CD14-positive monocyte (primary cell): ENCODE measurements around the gene LRRC4C. TPM values are rescaled to one million over a fixed set of nuclear protein-coding genes. Genes with fewer than 3 reads are reported as not detected.

Experiments used
- DNase-seq, 3 donors: peaks; one replicate each; pipeline ENCODE4 v3.0.0-alpha.2; 2011 to 2022
- H2AFZ ChIP-seq: 2 replicates; pipeline ENCODE4 v1.6.0; 2012; ENCODE audit warnings: mild to moderate bottlenecking, low read depth, low read length, inconsistent platforms; ENCODE audit not compliant: insufficient read depth, poor library complexity, severe bottlenecking
- H3K27ac ChIP-seq, 2 donors: 1 replicate in 1 of 2; 2 replicates in 1 of 2; pipeline ENCODE4 v1.5.1; 2012 to 2013; ENCODE audit warnings: low read length in 2 of 2, control low read depth in 1 of 2, inconsistent platforms in 1 of 2, low read depth in 1 of 2, mild to moderate bottlenecking in 1 of 2
- H3K27me3 ChIP-seq, 2 donors: one replicate each; pipeline versions ENCODE4 v1.6.0 to v1.6.1; 2011 to 2013; ENCODE audit warnings: low read length in 2 of 2; ENCODE audit not compliant: control insufficient read depth in 2 of 2, insufficient read depth in 2 of 2
- H3K36me3 ChIP-seq, 2 donors: replicated peaks in 1 of 2; 1 replicate in 1 of 2; 2 replicates in 1 of 2; pipeline versions ENCODE4 v1.5.1 to v1.6.1; 2012 to 2013; ENCODE audit warnings: low read length in 2 of 2, control low read depth in 1 of 2, inconsistent platforms in 1 of 2, mild to moderate bottlenecking in 1 of 2; ENCODE audit not compliant: insufficient read depth in 2 of 2, control insufficient read depth in 1 of 2
- H3K4me1 ChIP-seq, 2 donors: 1 replicate in 1 of 2; 2 replicates in 1 of 2; pipeline versions ENCODE4 v1.5.1 to v1.6.1; 2012 to 2013; ENCODE audit warnings: low read length in 2 of 2, control low read depth in 1 of 2, inconsistent platforms in 1 of 2, mild to moderate bottlenecking in 1 of 2, moderate library complexity in 1 of 2; ENCODE audit not compliant: insufficient read depth in 2 of 2, control insufficient read depth in 1 of 2
- H3K4me2 ChIP-seq: replicated peaks from 2 replicates; pipeline ENCODE3; 2012; ENCODE audit warnings: low read length, moderate library complexity, mild to moderate bottlenecking; ENCODE audit not compliant: poor library complexity, severe bottlenecking; ENCODE audit errors: extremely low read depth
- H3K4me3 ChIP-seq, 3 experiments: fragments of 200-600 bp in 1 of 3; sonication (generic) in 1 of 3; replicated peaks in 1 of 3; 1 replicate in 2 of 3; 2 replicates in 1 of 3; pipeline ENCODE4 v1.5.1; 2011 to 2013; ENCODE audit warnings: low read length in 3 of 3, mild to moderate bottlenecking in 3 of 3, control low read depth in 2 of 3, low read depth in 2 of 3, inconsistent platforms in 1 of 3, moderate library complexity in 1 of 3
- H3K79me2 ChIP-seq: 2 replicates; pipeline ENCODE4 v1.6.0; 2012; ENCODE audit warnings: mild to moderate bottlenecking, control low read depth, inconsistent platforms, low read length, moderate library complexity; ENCODE audit not compliant: insufficient read depth
- H3K9ac ChIP-seq: 2 replicates; pipeline ENCODE4 v1.6.0; 2017; ENCODE audit warnings: low read length, mild to moderate bottlenecking; ENCODE audit not compliant: insufficient read depth, poor library complexity, severe bottlenecking
- H3K9me3 ChIP-seq, 2 donors: replicated peaks in 1 of 2; 1 replicate in 1 of 2; 2 replicates in 1 of 2; pipeline versions ENCODE4 v1.5.1 to v1.6.1; 2012 to 2013; ENCODE audit warnings: low read length in 2 of 2, control low read depth in 1 of 2; ENCODE audit not compliant: control insufficient read depth in 1 of 2, insufficient read depth in 1 of 2
- H4K20me1 ChIP-seq: 2 replicates; pipeline ENCODE4 v1.6.0; 2012; ENCODE audit warnings: mild to moderate bottlenecking, low read length, control low read depth, moderate library complexity; ENCODE audit not compliant: insufficient read depth
- H3K27ac Mint-ChIP-seq, 7 donors: one replicate each; pipeline ENCODE4 v1.8.0; 2020; ENCODE audit warnings: mild to moderate bottlenecking in 7 of 7, mixed read lengths in 7 of 7, moderate library complexity in 6 of 7, inconsistent platforms in 2 of 7
- H3K27me3 Mint-ChIP-seq, 3 donors: one replicate each; pipeline ENCODE4 v1.8.0; 2021 to 2022; ENCODE audit warnings: low read depth in 3 of 3, mild to moderate bottlenecking in 3 of 3, mixed read lengths in 3 of 3, moderate library complexity in 3 of 3, inconsistent platforms in 1 of 3
- H3K36me3 Mint-ChIP-seq, 2 donors: one replicate each; pipeline ENCODE4 v1.8.0; 2020; ENCODE audit warnings: mixed read lengths in 2 of 2, inconsistent platforms in 1 of 2, mild to moderate bottlenecking in 1 of 2
- H3K4me1 Mint-ChIP-seq: one replicate; pipeline ENCODE4 v1.8.0; 2020; ENCODE audit warnings: mild to moderate bottlenecking, mixed read lengths
- H3K4me3 Mint-ChIP-seq, 2 donors: one replicate each; pipeline ENCODE4 v1.8.0; 2020; ENCODE audit warnings: mild to moderate bottlenecking in 2 of 2, mixed read lengths in 2 of 2, moderate library complexity in 1 of 2
- H3K9me3 Mint-ChIP-seq, 7 donors: one replicate each; pipeline ENCODE4 v1.8.0; 2020 to 2022; ENCODE audit warnings: mixed read lengths in 7 of 7, mild to moderate bottlenecking in 6 of 7, moderate library complexity in 6 of 7, inconsistent platforms in 2 of 7
- whole genome bisulfite sequencing: methylation state at CpG from one replicate; pipeline ENCODE4 v1.1.5; 2013; ENCODE audit warnings: missing lambda C conversion rate; ENCODE audit not compliant: insufficient coverage; 5-methylcytosine and 5-hydroxymethylcytosine counted together
- intact Hi-C, 2 donors: fragments of 100-400 bp; cut with micrococcal nuclease; formaldehyde crosslinking; loops; one replicate each; pipeline versions ENCODE4 v1.15.0 to v1.15.1; 2023
- polyA plus RNA-seq, 3 donors: library from polyadenylated mRNA; depleted of rRNA in 1 of 3; unstranded in 2 of 3; stranded (reverse) in 1 of 3; fragments of 300-500 nt in 2 of 3; fragments of >200 nt in 1 of 3; fragmentation: Illumina TruSeq in 2 of 3; gene quantifications; 1 replicate in 2 of 3; 2 replicates in 1 of 3; pipeline ENCODE4 v1.2.3, GENCODE V29; 2012 to 2021
- TF ChIP-seq, protein P1 (sequence below): fragments of 200-600 bp; IDR thresholded peaks from one replicate; pipeline ENCODE4 v1.8.0; 2022; ENCODE audit warnings: antibody characterized with exemption, mild to moderate bottlenecking

The LRRC4C gene
- polyA plus RNA-seq, 3 donors: not detected

DNA sequence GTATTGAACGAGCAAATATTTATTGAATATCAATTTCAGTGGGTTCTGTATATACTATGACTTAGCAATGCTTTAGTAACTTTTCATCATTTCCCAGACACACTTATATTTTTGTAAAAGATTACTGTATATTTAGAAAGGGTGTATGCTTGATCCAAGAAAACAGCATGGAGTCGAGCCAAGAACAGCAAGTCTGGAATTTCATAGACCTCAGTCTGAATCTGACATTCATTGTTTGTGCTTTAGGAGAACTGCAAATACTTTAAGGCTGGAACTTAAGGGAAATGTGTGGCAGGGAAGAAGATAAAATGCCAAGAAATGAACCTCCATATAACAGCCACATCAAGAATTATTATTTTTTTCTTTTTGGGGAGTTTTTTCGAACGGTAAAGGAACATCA, 1156.8 kb downstream of the LRRC4C start:
- no peaks in the 10 kb centered on the region for H3K27me3 Mint-ChIP-seq
- no peak for DNase-seq
- no peaks in the 10 kb centered on the region for H3K36me3 Mint-ChIP-seq
- no peaks in the 10 kb centered on the region for H3K9me3 ChIP-seq
- no peaks in the 10 kb centered on the region for H4K20me1 ChIP-seq
- no peak overlapping the region for H3K27ac Mint-ChIP-seq
- H3K4me1 ChIP-seq: no peaks in the 10 kb centered on the region
- H3K9ac ChIP-seq: no peak overlapping the region
- no peaks in the 10 kb centered on the region for H3K79me2 ChIP-seq
- TF ChIP-seq, protein P1, sequence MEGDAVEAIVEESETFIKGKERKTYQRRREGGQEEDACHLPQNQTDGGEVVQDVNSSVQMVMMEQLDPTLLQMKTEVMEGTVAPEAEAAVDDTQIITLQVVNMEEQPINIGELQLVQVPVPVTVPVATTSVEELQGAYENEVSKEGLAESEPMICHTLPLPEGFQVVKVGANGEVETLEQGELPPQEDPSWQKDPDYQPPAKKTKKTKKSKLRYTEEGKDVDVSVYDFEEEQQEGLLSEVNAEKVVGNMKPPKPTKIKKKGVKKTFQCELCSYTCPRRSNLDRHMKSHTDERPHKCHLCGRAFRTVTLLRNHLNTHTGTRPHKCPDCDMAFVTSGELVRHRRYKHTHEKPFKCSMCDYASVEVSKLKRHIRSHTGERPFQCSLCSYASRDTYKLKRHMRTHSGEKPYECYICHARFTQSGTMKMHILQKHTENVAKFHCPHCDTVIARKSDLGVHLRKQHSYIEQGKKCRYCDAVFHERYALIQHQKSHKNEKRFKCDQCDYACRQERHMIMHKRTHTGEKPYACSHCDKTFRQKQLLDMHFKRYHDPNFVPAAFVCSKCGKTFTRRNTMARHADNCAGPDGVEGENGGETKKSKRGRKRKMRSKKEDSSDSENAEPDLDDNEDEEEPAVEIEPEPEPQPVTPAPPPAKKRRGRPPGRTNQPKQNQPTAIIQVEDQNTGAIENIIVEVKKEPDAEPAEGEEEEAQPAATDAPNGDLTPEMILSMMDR: no peak
- H3K27me3 ChIP-seq: no peaks in the 10 kb centered on the region
- H2AFZ ChIP-seq: no peak overlapping the region
- H3K4me1 Mint-ChIP-seq: no peaks in the 10 kb centered on the region
- intact Hi-C loops: no loop called here
- no peak overlapping the region for H3K4me2 ChIP-seq
- H3K4me3 Mint-ChIP-seq: no peak overlapping the region
- no peak overlapping the region for H3K27ac ChIP-seq
- H3K36me3 ChIP-seq: no peaks in the 10 kb centered on the region
- H3K4me3 ChIP-seq: no peak overlapping the region
- no peaks in the 10 kb centered on the region for H3K9me3 Mint-ChIP-seq
- no CpG with 5 or more reads among the region's 4 CpGs for WGBS

DNA sequence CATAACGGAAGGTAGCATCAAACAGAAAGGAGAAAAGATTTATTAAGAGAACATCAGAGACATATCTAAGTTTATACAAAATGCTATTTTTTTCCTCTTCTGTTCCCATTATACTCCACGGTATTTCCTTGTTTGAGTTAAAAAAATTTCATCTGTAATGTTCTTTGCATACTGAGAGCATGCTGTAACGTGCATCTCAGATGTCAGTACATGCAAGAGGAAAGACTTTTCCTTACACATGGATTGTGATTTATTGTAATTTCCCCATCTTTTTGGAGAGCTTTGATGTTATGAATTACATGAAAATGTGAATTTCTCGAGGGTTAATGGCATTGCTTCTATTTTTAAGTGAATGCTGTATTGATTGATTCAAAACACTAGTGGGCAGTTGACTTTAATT, 1164.0 kb downstream of the LRRC4C start:
- H2AFZ ChIP-seq: no peak overlapping the region
- no CpG with 5 or more reads among the region's 4 CpGs for WGBS
- H3K4me1 ChIP-seq: no peaks in the 10 kb centered on the region
- H3K9ac ChIP-seq: no peak overlapping the region
- H3K36me3 Mint-ChIP-seq: peaks cover 0 to 1% of the 10 kb centered on the region in 2 donors
- H3K9me3 ChIP-seq: peaks cover 5 to 6% of the 10 kb centered on the region in 2 donors
- TF ChIP-seq, protein P1: no peak
- intact Hi-C loops: no loop called here
- H3K27me3 ChIP-seq: peaks cover 15 to 32% of the 10 kb centered on the region in 2 donors
- peaks cover 0 to 10% (median 5%) of the 10 kb centered on the region in 7 donors for H3K9me3 Mint-ChIP-seq
- no peak overlapping the region for H3K27ac Mint-ChIP-seq
- H3K27me3 Mint-ChIP-seq: peaks cover 24 to 30% (median 30%) of the 10 kb centered on the region in 3 donors
- H3K27ac ChIP-seq: no peak overlapping the region
- no peak overlapping the region for H3K4me2 ChIP-seq
- H3K4me3 ChIP-seq: no peak overlapping the region
- H4K20me1 ChIP-seq: no peaks in the 10 kb centered on the region
- no peaks in the 10 kb centered on the region for H3K36me3 ChIP-seq
- H3K79me2 ChIP-seq: no peaks in the 10 kb centered on the region
- no peak for DNase-seq
- no peak overlapping the region for H3K4me3 Mint-ChIP-seq
- H3K4me1 Mint-ChIP-seq: peaks cover 11% of the 10 kb centered on the region
